Stomach (tissue), 9 donors: ENCODE data around the gene MRPS31. TPM values are rescaled to one million over a fixed set of nuclear protein-coding genes. Genes with fewer than 3 reads are reported as not detected.
"Not testable (repeated sequence)": the region's sequence is repeated elsewhere in the genome, so short reads cannot be mapped to it uniquely, and the experiment has no call there.

Experiments
- DNase-seq, 2 donors: peaks; one replicate each; pipeline versions ENCODE4 v3.0.0 to v3.0.0-alpha.2; 2013 to 2019
- H3K27ac ChIP-seq, 5 donors: fragments of 200-600 bp in 4 of 5; sonication (generic) in 4 of 5; one replicate each; pipeline ENCODE4 v1.5.1; 2013 to 2019; ENCODE audit warnings: mild to moderate bottlenecking in 1 of 5, moderate library complexity in 1 of 5
- H3K27me3 ChIP-seq, 3 donors: fragments of 200-600 bp; sonication (generic); one replicate each; pipeline ENCODE4 v1.5.1; 2017 to 2019; ENCODE audit warnings: mixed run types in 1 of 3
- H3K36me3 ChIP-seq, 4 donors: fragments of 200-600 bp; sonication (generic); 1 replicate in 3 of 4; 2 replicates in 1 of 4; pipeline ENCODE4 v1.5.1; 2016 to 2019
- H3K4me1 ChIP-seq, 4 donors: fragments of 200-600 bp; sonication (generic); one replicate each; pipeline ENCODE4 v1.5.1; 2016 to 2019
- H3K4me3 ChIP-seq, 4 donors: fragments of 200-600 bp; sonication (generic) in 3 of 4; one replicate each; pipeline ENCODE4 v1.5.1; 2016 to 2019; ENCODE audit warnings: mild to moderate bottlenecking in 1 of 4
- H3K9me3 ChIP-seq, 4 donors: fragments of 200-600 bp; sonication (generic); one replicate each; pipeline ENCODE4 v1.5.1; 2016 to 2019
- EP300 ChIP-seq: sonication (generic); formaldehyde crosslinking; IDR thresholded peaks from one replicate; pipeline ENCODE4 v1.6.1; 2017; ENCODE audit warnings: antibody characterized with exemption
- POLR2A ChIP-seq, 4 donors: fragments of 450-650 bp; IDR thresholded peaks; one replicate each; pipeline ENCODE4 v1.6.1; 2016; ENCODE audit warnings: antibody characterized with exemption in 4 of 4, control low read depth in 2 of 4, mild to moderate bottlenecking in 1 of 4, moderate library complexity in 1 of 4
- POLR2AphosphoS5 ChIP-seq, 3 donors: sonication (generic); formaldehyde crosslinking; IDR thresholded peaks; one replicate each; pipeline ENCODE4 v1.6.1; 2016; ENCODE audit warnings: antibody characterized with exemption in 3 of 3
- WGBS, 5 donors: extraction: QIAGEN DNeasy Blood & Tissue Kit in 3 of 5; methylation state at CpG; one replicate each; pipeline versions ENCODE4 v1.1.5 to v1.1.7; 2013 to 2018; 5-methylcytosine and 5-hydroxymethylcytosine counted together
- intact Hi-C: fragments of 100-400 bp; cut with DNase I; formaldehyde crosslinking; loops from one replicate; pipeline ENCODE4 v1.15.1; 2023; ENCODE audit warnings: low total_unique reads
- polyA plus RNA-seq, 3 donors: library from polyadenylated mRNA; stranded (reverse); fragments of 200-250 nt; gene quantifications; one replicate each; pipeline ENCODE4 v1.2.3, GENCODE V29; 2013
- total RNA-seq, 5 donors: library from RNA; depleted of rRNA; stranded (reverse); fragments of >200 nt; gene quantifications; one replicate each; pipeline versions ENCODE4 v1.1.0 to v1.2.3, GENCODE V29; 2014 to 2016
- TF ChIP-seq, protein P1 (sequence below), 7 experiments: fragments of 450-650 bp in 4 of 7; fragments of 200-600 bp in 3 of 7; sonication (generic) in 3 of 7; IDR thresholded peaks; one replicate each; pipeline ENCODE4 v1.5.1; 2016 to 2019; ENCODE audit warnings: antibody characterized with exemption in 7 of 7, control low read depth in 2 of 7, mild to moderate bottlenecking in 1 of 7
- donor health status: healthy with polysubstance abuse.
- donor health status: Bipolar disorder and iron deficiency.
- donor health status: healthy.

MRPS31 gene
- total and polyA plus RNA-seq, 8 donors: 6.2 to 43.8 (median 24.9) TPM

DNA sequence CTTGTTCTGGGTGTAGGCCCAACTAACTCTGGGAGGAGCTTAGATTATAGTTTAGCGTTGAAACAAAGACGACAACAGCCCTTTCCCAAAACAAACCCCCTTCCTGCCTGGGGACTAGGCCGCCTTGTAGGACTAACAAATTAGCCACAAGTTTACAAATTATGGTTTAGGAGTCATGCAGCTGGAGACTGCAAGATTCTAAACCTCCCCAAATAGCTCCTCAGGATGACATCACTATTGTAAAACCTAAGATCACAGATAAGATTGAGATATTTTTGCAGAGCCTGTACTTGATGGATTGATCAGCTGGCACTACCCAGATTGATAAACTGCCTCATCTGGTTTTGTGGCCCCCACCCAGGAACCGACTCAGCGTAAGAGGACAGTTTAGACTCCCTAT is 16.1 kb upstream of the MRPS31 start:
- H3K36me3 ChIP-seq: no peaks in the 10 kb centered on the region
- intact Hi-C loops: no loop called here
- H3K4me3 ChIP-seq: no peak overlapping the region
- peaks cover 7 to 19% (median 14%) of the 10 kb centered on the region in 4 donors for H3K4me1 ChIP-seq
- no peaks in the 10 kb centered on the region for H3K9me3 ChIP-seq
- WGBS, 5 donors: 58 to 76% (median 66%) methylated on average over 5 of the region's 5 CpGs
- TF ChIP-seq, protein P1, sequence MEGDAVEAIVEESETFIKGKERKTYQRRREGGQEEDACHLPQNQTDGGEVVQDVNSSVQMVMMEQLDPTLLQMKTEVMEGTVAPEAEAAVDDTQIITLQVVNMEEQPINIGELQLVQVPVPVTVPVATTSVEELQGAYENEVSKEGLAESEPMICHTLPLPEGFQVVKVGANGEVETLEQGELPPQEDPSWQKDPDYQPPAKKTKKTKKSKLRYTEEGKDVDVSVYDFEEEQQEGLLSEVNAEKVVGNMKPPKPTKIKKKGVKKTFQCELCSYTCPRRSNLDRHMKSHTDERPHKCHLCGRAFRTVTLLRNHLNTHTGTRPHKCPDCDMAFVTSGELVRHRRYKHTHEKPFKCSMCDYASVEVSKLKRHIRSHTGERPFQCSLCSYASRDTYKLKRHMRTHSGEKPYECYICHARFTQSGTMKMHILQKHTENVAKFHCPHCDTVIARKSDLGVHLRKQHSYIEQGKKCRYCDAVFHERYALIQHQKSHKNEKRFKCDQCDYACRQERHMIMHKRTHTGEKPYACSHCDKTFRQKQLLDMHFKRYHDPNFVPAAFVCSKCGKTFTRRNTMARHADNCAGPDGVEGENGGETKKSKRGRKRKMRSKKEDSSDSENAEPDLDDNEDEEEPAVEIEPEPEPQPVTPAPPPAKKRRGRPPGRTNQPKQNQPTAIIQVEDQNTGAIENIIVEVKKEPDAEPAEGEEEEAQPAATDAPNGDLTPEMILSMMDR (IDR thresholded peaks at IDR 0.05): no peak
- no peak for TF ChIP-seq EP300
- no peak for TF ChIP-seq POLR2AphosphoS5 (IDR thresholded peaks at IDR 0.05)
- TF ChIP-seq POLR2A (IDR thresholded peaks at IDR 0.05): no peak
- H3K27ac ChIP-seq: peak overlapping the region in 2 of 5 donors; percentile 9 to 44
- no peak for DNase-seq
- no peaks in the 10 kb centered on the region for H3K27me3 ChIP-seq

DNA sequence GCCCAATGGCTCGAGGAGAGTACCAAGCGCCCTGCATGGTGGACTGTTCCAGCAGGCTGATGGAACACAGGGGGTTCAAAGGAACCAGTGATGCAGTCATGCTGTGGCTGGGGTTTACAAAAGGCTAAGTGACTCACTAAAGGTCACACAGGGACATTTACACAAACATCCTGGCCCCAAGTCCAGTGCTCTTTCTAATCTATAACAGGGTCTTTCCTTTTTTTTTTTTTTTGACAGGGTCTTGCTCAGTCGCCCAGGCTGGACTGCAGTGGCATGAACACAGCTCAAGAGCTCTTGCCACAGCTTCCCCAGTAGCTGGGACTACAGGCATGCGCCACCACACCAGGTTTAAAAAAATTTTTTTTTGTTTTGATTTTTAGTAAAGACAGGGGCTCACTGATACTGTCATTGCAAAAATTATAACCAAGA is 15.6 kb upstream of the MRPS31 start:
- Histone ChIP-seq H3K36me3 (no peaks in the 10 kb centered on the region), H3K4me3 (no peak overlapping the region), H3K9me3 (no peaks in the 10 kb centered on the region), H3K27ac (peak overlapping the region in 3 of 5 donors; percentile 2 to 44 (median 29)), H3K27me3 (no peaks in the 10 kb centered on the region), H3K4me1 (peaks cover 7 to 19% (median 14%) of the 10 kb centered on the region in 4 donors)
- TF ChIP-seq EP300 (no peak), POLR2A (IDR thresholded peaks at IDR 0.05) (no peak), POLR2AphosphoS5 (IDR thresholded peaks at IDR 0.05) (no peak)
- TF ChIP-seq, protein P1 (IDR thresholded peaks at IDR 0.05): no peak
- intact Hi-C loops: no loop called here
- no peak for DNase-seq
- WGBS, 5 donors: 81 to 86% (median 83%) methylated on average over 4 of the region's 4 CpGs

DNA sequence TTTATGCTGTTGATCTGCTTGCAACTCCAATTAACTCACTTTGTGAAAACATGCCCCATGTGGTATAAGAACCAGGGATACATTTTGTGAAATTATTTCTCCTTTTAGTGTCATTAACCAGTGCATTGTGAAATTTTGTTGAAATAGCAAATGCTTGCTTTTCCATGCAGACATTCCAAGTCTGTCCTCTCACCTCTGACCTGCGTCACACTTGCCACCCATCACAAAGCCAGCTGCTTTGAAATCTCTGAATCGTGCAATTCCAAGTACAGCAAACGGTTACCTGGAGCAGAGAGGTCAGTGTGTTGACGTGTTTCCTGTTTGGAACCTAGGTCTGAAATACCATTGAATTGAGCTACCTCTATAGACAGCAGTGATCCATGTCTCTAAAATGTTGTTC is 13.6 kb upstream of the MRPS31 start:
- Histone ChIP-seq H3K27ac (no peak overlapping the region), H3K4me1 (peaks cover 0 to 6% (median 4%) of the 10 kb centered on the region in 4 donors), H3K4me3 (no peak overlapping the region), H3K36me3 (no peaks in the 10 kb centered on the region), H3K9me3 (no peaks in the 10 kb centered on the region), H3K27me3 (no peaks in the 10 kb centered on the region)
- 66 to 86% (median 77%) methylated on average over 4 of the region's 4 CpGs for WGBS, 5 donors
- no peak for DNase-seq
- no peak for TF ChIP-seq EP300
- intact Hi-C loops: no loop called here

DNA sequence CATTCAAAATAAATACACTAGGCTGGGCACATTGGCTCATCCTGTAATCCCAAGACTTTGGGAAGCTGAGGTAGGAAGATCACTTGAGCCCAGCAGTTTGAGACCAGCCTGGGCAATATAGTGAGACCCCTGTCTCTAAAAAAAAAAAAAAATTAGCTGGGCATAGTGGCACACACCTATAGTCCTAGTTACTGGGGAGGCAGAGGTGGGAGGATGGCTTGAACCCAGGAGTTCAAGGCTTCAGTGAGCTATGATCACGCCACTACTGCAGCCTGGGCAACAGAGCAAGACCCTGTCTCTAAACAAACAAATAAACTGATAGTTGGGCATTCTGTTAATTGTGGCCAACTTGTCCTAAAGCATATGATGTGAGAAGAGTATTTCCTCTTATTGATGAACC is 12.0 kb upstream of the MRPS31 start:
- H3K27me3 ChIP-seq, H3K27ac ChIP-seq, intact Hi-C loops, DNase-seq, H3K4me1 ChIP-seq, H3K9me3 ChIP-seq, H3K4me3 ChIP-seq, H3K36me3 ChIP-seq: not testable (repeated sequence)
- WGBS, 5 donors: 90 to 100% (median 98%) methylated on average over 1 of the region's 1 CpG

DNA sequence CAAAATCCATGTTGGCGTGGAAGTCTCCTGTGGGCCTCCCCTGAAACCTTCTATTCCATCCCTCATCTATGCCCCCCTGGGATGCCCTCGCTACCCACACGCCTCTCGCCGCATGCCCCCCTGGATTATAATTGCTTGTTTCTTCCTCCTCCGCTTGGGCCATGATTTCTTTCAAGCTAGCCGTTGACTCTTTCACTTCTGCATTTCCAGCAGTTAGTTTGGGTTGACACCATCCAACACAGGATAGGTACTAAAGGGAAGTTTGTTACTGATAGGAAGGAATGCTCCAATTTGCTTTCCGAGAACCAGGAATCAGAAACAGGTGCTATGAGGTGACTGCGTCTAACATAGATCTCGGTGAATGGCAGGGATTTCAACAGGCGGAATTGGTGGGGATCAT is 10.7 kb upstream of the MRPS31 start:
- Histone ChIP-seq H3K4me3 (no peak overlapping the region), H3K4me1 (peaks cover 0 to 10% (median 8%) of the 10 kb centered on the region in 4 donors), H3K36me3 (no peaks in the 10 kb centered on the region), H3K27me3 (no peaks in the 10 kb centered on the region), H3K27ac (no peak overlapping the region), H3K9me3 (no peaks in the 10 kb centered on the region)
- 91 to 95% (median 93%) methylated on average over 11 of the region's 11 CpGs for WGBS, 5 donors
- intact Hi-C loops: no loop called here
- no peak for DNase-seq
- TF ChIP-seq EP300 (no peak), POLR2A (IDR thresholded peaks at IDR 0.05) (no peak), POLR2AphosphoS5 (IDR thresholded peaks at IDR 0.05) (no peak)
- TF ChIP-seq, protein P1 (IDR thresholded peaks at IDR 0.05): no peak
